ENCODE results near the gene SQSTM1.

The SQSTM1 gene

GRCh38 chr5:179803651-179804554 is 16.8 kb upstream of the SQSTM1 start:
- TF ChIP-seq CTCF (IDR thresholded peaks at IDR 0.05; ENCODE audit: insufficient read depth, low read length, missing control alignments), result no peak
- H3K4me3 ChIP-seq (ENCODE audit: low read depth, low read length), result peak overlapping the region; percentile 72
- CTCF ChIA-PET, result interaction anchor here (1.0 to 3.5 kb wide), 2 partner anchors 8 to 71 kb away, joined by 3 to 29 read pairs; partner anchors contain the start of genes LTC4S and MAML1
- POLR2A ChIA-PET, result interaction anchor here (0.6 kb wide), 1 partner anchor 17 kb away, joined by 3 read pairs; the partner anchor contains the start of gene SQSTM1
- no peak for DNase-seq (ENCODE audit: low read depth, low spot score)

DNA sequence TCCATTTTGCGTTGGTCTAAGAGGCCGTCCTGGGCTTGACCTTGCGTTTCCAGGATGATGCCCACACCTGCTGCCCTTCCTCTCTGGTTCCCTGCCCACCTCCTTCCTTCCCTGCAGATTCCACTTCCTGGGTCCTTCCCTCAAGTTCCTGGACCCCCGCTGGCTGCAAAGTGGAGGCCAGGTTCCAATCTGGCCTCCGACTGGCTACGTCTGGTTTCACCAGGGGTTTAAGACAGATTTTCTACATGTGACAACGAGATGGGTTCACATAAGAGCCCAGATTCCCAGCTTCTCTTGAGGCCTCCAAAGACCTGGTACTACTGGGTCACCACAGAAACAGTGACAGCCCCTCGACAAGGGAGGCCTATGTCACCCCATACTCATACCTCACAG is 16.2 kb upstream of the SQSTM1 start:
- no peak for DNase-seq (ENCODE audit: low read depth, low spot score)
- peak overlapping the region; percentile 72 for H3K4me3 ChIP-seq (ENCODE audit: low read depth, low read length)
- CTCF ChIA-PET, result interaction anchor here (3.5 kb wide), 1 partner anchor 9 kb away, joined by 29 read pairs; the partner anchor contains the start of gene LTC4S
- POLR2A ChIA-PET, result no interaction called here
- no peak for TF ChIP-seq CTCF (IDR thresholded peaks at IDR 0.05; ENCODE audit: insufficient read depth, low read length, missing control alignments)

- H3K4me3 ChIP-seq (ENCODE audit: low read depth, low read length), result peak overlapping the region; percentile 72
- ChIA-PET CTCF (interaction anchor here (3.5 kb wide), 1 partner anchor 10 kb away, joined by 29 read pairs; the partner anchor contains the start of gene LTC4S), POLR2A (interaction anchor here (1.0 kb wide), 1 partner anchor 9 kb away, joined by 3 read pairs; no protein-coding TSS in a partner anchor)
- no peak for TF ChIP-seq CTCF (IDR thresholded peaks at IDR 0.05; ENCODE audit: insufficient read depth, low read length, missing control alignments)
- DNase-seq (ENCODE audit: low read depth, low spot score), result no peak
Measured at GRCh38 chr5:179805070-179805528, 15.6 kb upstream of the SQSTM1 start.

DNA sequence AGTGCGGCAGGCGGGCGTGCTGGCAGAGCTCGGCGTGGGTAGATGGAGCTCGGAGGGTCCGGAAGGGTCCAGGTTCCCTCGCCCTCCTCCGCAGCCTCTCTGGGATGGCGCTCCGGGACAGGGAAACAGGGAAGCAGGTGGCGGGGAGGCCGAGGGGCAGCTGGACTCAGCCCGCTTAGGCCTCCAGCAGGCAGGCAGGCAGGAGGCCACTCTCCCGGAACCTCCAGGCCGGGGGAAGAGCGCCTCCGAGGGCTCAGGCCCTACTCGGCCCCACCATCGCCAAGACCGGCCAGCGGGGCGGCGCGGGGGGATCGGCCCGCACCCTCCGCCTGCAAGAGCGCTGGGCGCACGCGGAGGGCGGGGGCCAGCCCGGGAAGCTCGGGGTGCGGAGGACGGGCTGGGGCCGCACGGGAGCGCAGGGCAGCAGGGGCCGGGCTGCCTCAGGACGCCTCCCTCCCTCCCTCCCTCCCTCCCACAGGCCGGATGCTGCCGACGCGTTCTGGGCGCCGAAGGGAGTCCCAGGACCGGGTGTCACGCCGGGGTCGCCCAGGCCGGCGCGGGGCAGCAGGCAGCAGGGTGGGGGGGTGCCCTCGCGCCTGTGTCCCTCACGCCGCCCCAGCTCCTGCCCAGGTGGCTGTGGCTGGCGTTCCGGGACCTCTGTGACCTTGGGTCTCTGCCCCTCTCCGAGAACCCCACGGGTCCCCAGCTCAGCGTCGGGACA is 15.0 kb upstream of the SQSTM1 start:
- TF ChIP-seq CTCF (IDR thresholded peaks at IDR 0.05; ENCODE audit: insufficient read depth, low read length, missing control alignments), result no peak
- no peak for DNase-seq (ENCODE audit: low read depth, low spot score)
- CTCF ChIA-PET, result interaction anchor here (0.8 to 3.5 kb wide), 2 partner anchors 10 to 104 kb away, joined by 3 to 29 read pairs; partner anchors contain the start of gene LTC4S
- POLR2A ChIA-PET, result interaction anchor here (0.7 to 2.1 kb wide), 4 partner anchors 10 to 182 kb away, joined by 3 to 15 read pairs (median 4); partner anchors contain the start of genes HNRNPH1, MAML1 and SQSTM1
- peak overlapping the region; percentile 72 for H3K4me3 ChIP-seq (ENCODE audit: low read depth, low read length)

GRCh38 chr5:179806250-179807048 is 14.3 kb upstream of the SQSTM1 start, which contains the start of gene MGAT4B:
Gene MGAT4B, minus strand, starts transcription at chr5:179806866. Its CDS starts 283 bp downstream, at chr5:179806583.
- ChIA-PET POLR2A (interaction anchor here (0.7 to 2.1 kb wide), 5 partner anchors 14 to 183 kb away, joined by 3 to 15 read pairs (median 3); partner anchors contain the start of genes HNRNPH1, MAML1 and SQSTM1), CTCF (interaction anchor here (0.8 to 3.5 kb wide), 3 partner anchors 11 to 105 kb away, joined by 3 to 29 read pairs (median 6); partner anchors contain the start of gene LTC4S)
- no peak for TF ChIP-seq CTCF (IDR thresholded peaks at IDR 0.05; ENCODE audit: insufficient read depth, low read length, missing control alignments)
- H3K4me3 ChIP-seq (ENCODE audit: low read depth, low read length), result peak within 1 kb of the TSS; percentile 72
- no peak for DNase-seq (ENCODE audit: low read depth, low spot score)

All from AG04449 (cell line).